AG04450 (cell line): ENCODE data around the gene MDFIC2. TPM values are rescaled to one million over a fixed set of nuclear protein-coding genes. Genes with fewer than 3 reads are reported as not detected.

ENCODE experiments used
- CTCF ChIA-PET: fragments of 300-600, 350-600 bp; formaldehyde crosslinking; extraction: SDS; loops from one replicate; lab custom pipeline; 2022; ENCODE audit warnings: antibody characterized with exemption, inconsistent platforms; lab: Charles Lee
- POLR2A ChIA-PET: fragments of 350-600 bp; formaldehyde crosslinking; extraction: SDS; loops from one replicate; lab custom pipeline; 2021; ENCODE audit warnings: antibody characterized with exemption, inconsistent platforms; lab: Yijun Ruan, JAX
- DNase-seq: peaks from one replicate; pipeline ENCODE4 v3.0.0-alpha.2; 2011; ENCODE audit warnings: low read depth, low spot score
- H3K27ac ChIP-seq: one replicate; pipeline ENCODE4 v1.5.1; 2012; ENCODE audit warnings: low read depth, low read length, control low read depth
- H3K27me3 ChIP-seq: one replicate; pipeline ENCODE4 v1.6.0; 2012; ENCODE audit warnings: low read length; ENCODE audit not compliant: control insufficient read depth, insufficient read depth
- H3K4me3 ChIP-seq: 2 replicates; pipeline ENCODE4 v1.5.1; 2011; ENCODE audit warnings: mild to moderate bottlenecking, low read depth, low read length, control low read depth
- H3K9me3 ChIP-seq: 2 replicates; pipeline ENCODE4 v1.5.1; 2012; ENCODE audit warnings: low read length; ENCODE audit not compliant: control insufficient read depth, insufficient read depth
- CTCF ChIP-seq: IDR thresholded peaks from 2 replicates; pipeline ENCODE4 v1.5.1; 2011; ENCODE audit warnings: low read depth, low read length, control low read depth, inconsistent platforms
- polyA plus RNA-seq: library from polyadenylated mRNA; depleted of rRNA; stranded (reverse); fragments of >200 nt; gene quantifications from 2 replicates; pipeline ENCODE4 v1.2.3, GENCODE V29; 2011

MDFIC2 gene
- polyA plus RNA-seq, 1 experiment = not detected

GRCh38 chr3:70272798-70273197, 39.6 kb downstream of the MDFIC2 start:
- DNase-seq = no peak
- no peaks in the 10 kb centered on the region for H3K9me3 ChIP-seq
- H3K4me3 ChIP-seq = no peak overlapping the region
- H3K27me3 ChIP-seq = no peaks in the 10 kb centered on the region
- CTCF ChIA-PET = no interaction called here
- H3K27ac ChIP-seq = no peak overlapping the region
- POLR2A ChIA-PET = no interaction called here
- TF ChIP-seq CTCF = no peak

- H3K4me3 ChIP-seq = no peak overlapping the region
- no peaks in the 10 kb centered on the region for H3K27me3 ChIP-seq
- no peaks in the 10 kb centered on the region for H3K9me3 ChIP-seq
- CTCF ChIA-PET = no interaction called here
- no peak for DNase-seq
- no peak for TF ChIP-seq CTCF
- H3K27ac ChIP-seq = no peak overlapping the region
- POLR2A ChIA-PET = no interaction called here
Measured at GRCh38 chr3:70264122-70264780, 48.2 kb downstream of the MDFIC2 start.

- ChIA-PET CTCF (no interaction called here), POLR2A (no interaction called here)
- Histone ChIP-seq H3K4me3 (no peak overlapping the region), H3K27me3 (no peaks in the 10 kb centered on the region), H3K27ac (no peak overlapping the region), H3K9me3 (no peaks in the 10 kb centered on the region)
- DNase-seq = no peak
- no peak for TF ChIP-seq CTCF
Measured at GRCh38 chr3:70261283-70261682, 51.2 kb downstream of the MDFIC2 start.

- no peak for TF ChIP-seq CTCF
- Histone ChIP-seq H3K9me3 (no peaks in the 10 kb centered on the region), H3K27me3 (no peaks in the 10 kb centered on the region), H3K27ac (no peak overlapping the region), H3K4me3 (no peak overlapping the region)
- POLR2A ChIA-PET = no interaction called here
- CTCF ChIA-PET = no interaction called here
- DNase-seq = no peak
Measured at GRCh38 chr3:70256566-70256965, 55.9 kb downstream of the MDFIC2 start.

GRCh38 chr3:70250492-70250891, 61.9 kb downstream of the MDFIC2 start:
- ChIA-PET POLR2A (no interaction called here), CTCF (no interaction called here)
- no peak for TF ChIP-seq CTCF
- H3K27ac ChIP-seq = no peak overlapping the region
- no peak overlapping the region for H3K4me3 ChIP-seq
- H3K27me3 ChIP-seq = no peaks in the 10 kb centered on the region
- no peak for DNase-seq
- H3K9me3 ChIP-seq = no peaks in the 10 kb centered on the region
